ENCODE measurements around the gene SLC24A3.

- TF ChIP-seq EZH2phosphoT487 (IDR thresholded peaks at IDR 0.05; ENCODE audit: low read depth), result no peak
- TF ChIP-seq CTCF (IDR thresholded peaks at IDR 0.05; ENCODE audit: low read depth, low read length), result no peak
Measured at GRCh38 chr20:19269737-19270340, 57.4 kb downstream of the SLC24A3 start.
